Upper lobe of left lung (tissue), 4 donors: ENCODE measurements around the gene PARP11.

Experiments used
- CTCF ChIP-seq, 6 experiments: fragments of 450-650 bp in 4 of 6; fragments of 200-600 bp in 2 of 6; sonication (generic) in 2 of 6; IDR thresholded peaks; one replicate each; pipeline ENCODE4 v1.5.1; 2016 to 2019; ENCODE audit warnings: antibody characterized with exemption in 6 of 6
- EP300 ChIP-seq, 4 donors: sonication (generic); formaldehyde crosslinking; IDR thresholded peaks; one replicate each; pipeline ENCODE4 v1.5.1; 2017; ENCODE audit warnings: antibody characterized with exemption in 4 of 4, control low read depth in 2 of 4
- POLR2A ChIP-seq, 4 donors: fragments of 450-650 bp; IDR thresholded peaks; one replicate each; pipeline ENCODE4 v1.5.1; 2016 to 2017; ENCODE audit warnings: antibody characterized with exemption in 4 of 4, mild to moderate bottlenecking in 2 of 4
- POLR2AphosphoS5 ChIP-seq, 2 donors: sonication (generic); formaldehyde crosslinking; IDR thresholded peaks; one replicate each; pipeline ENCODE4 v1.5.1; 2017; ENCODE audit warnings: antibody characterized with exemption in 2 of 2

GRCh38 chr12:3820122-3820521 lies 53.1 kb downstream of the PARP11 start:
- no peak for TF ChIP-seq CTCF (IDR thresholded peaks at IDR 0.05)
- no peak for TF ChIP-seq POLR2A (IDR thresholded peaks at IDR 0.05)
- TF ChIP-seq EP300 (IDR thresholded peaks at IDR 0.05): no peak
- TF ChIP-seq POLR2AphosphoS5 (IDR thresholded peaks at IDR 0.05): no peak
